SK-N-SH treated with all-trans-retinoic acid at 6 μM for 48 hours (cell line): ENCODE measurements around the gene TNFRSF1A.

Source experiments
- ATAC-seq: fragments of 200-7000 bp; cut with Tn5 transposase; 3 replicates; pipeline ENCODE4 v1.9.1; 2020; ENCODE audit warnings: mild to moderate bottlenecking, moderate library complexity
- ARNTL ChIP-seq: fragments of 450-650 bp; formaldehyde crosslinking; IDR thresholded peaks from 2 replicates; pipeline ENCODE4 v1.5.0; 2020; ENCODE audit warnings: low read depth, mild to moderate bottlenecking, moderate library complexity, borderline replicate concordance
- BACH2 ChIP-seq: fragments of 250-450 bp; sonication (Bioruptor Pico); IDR thresholded peaks from 2 replicates; pipeline ENCODE4 v1.9.0; 2021; ENCODE audit warnings: mild to moderate bottlenecking, borderline replicate concordance
- CSDC2 ChIP-seq: fragments of 250-450 bp; sonication (Bioruptor Pico); IDR thresholded peaks from 2 replicates; pipeline ENCODE4 v1.5.0; 2020; ENCODE audit warnings: mild to moderate bottlenecking, moderate library complexity
- CSRNP3 ChIP-seq: fragments of 250-450 bp; sonication (Bioruptor Pico); IDR thresholded peaks from 2 replicates; pipeline ENCODE4 v1.5.1; 2021; ENCODE audit warnings: mild to moderate bottlenecking, moderate library complexity
- ESRRG ChIP-seq: fragments of 250-450 bp; sonication (Bioruptor Pico); IDR thresholded peaks from 2 replicates; pipeline ENCODE4 v1.6.1; 2021; ENCODE audit warnings: mild to moderate bottlenecking
- GLIS3 ChIP-seq: fragments of 250-450 bp; sonication (Bioruptor Pico); IDR thresholded peaks from 2 replicates; pipeline ENCODE4 v1.5.0; 2020; ENCODE audit warnings: mild to moderate bottlenecking, moderate library complexity
- ISL1 ChIP-seq: fragments of 250-450 bp; sonication (Bioruptor Pico); IDR thresholded peaks from 2 replicates; pipeline ENCODE4 v2.1.2; 2022; ENCODE audit warnings: mild to moderate bottlenecking, moderate library complexity
- OSR1 ChIP-seq: fragments of 250-450 bp; sonication (Bioruptor Pico); IDR thresholded peaks from 2 replicates; pipeline ENCODE4 v1.8.0; 2022; ENCODE audit warnings: moderate library complexity, mild to moderate bottlenecking, inconsistent platforms
- PPARA ChIP-seq: fragments of 250-450 bp; sonication (Bioruptor Pico); IDR thresholded peaks from 2 replicates; pipeline ENCODE4 v1.5.0; 2020; ENCODE audit warnings: mild to moderate bottlenecking, borderline replicate concordance
- RARB ChIP-seq: fragments of 250-450 bp; sonication (Bioruptor Pico); IDR thresholded peaks from 2 replicates; pipeline ENCODE4 v1.8.0; 2021; ENCODE audit warnings: mild to moderate bottlenecking, moderate library complexity
- SNAI2 ChIP-seq: fragments of 250-450 bp; sonication (Bioruptor Pico); IDR thresholded peaks from 2 replicates; pipeline ENCODE4 v1.5.0; 2020; ENCODE audit warnings: mild to moderate bottlenecking, moderate library complexity
- TCF4 ChIP-seq: fragments of 250-450 bp; sonication (Bioruptor Pico); IDR thresholded peaks from 2 replicates; pipeline ENCODE4 v1.8.0; 2021; ENCODE audit warnings: mild to moderate bottlenecking, moderate library complexity, borderline replicate concordance
- TOX ChIP-seq: fragments of 250-450 bp; sonication (Bioruptor Pico); IDR thresholded peaks from 2 replicates; pipeline ENCODE4 v1.8.0; 2021; ENCODE audit warnings: mild to moderate bottlenecking, moderate library complexity, borderline replicate concordance
- ZC3H10 ChIP-seq: fragments of 250-450 bp; sonication (Bioruptor Pico); IDR thresholded peaks from 2 replicates; pipeline ENCODE4 v1.5.1; 2021; ENCODE audit warnings: mild to moderate bottlenecking, moderate library complexity
- ZFP3 ChIP-seq: fragments of 250-450 bp; sonication (Bioruptor Pico); IDR thresholded peaks from 2 replicates; pipeline ENCODE4 v1.5.0; 2020; ENCODE audit warnings: mild to moderate bottlenecking, moderate library complexity
- ZNF565 ChIP-seq: fragments of 450-650 bp; formaldehyde crosslinking; conservative IDR thresholded peaks from 2 replicates; pipeline ENCODE4 v1.5.0; 2020; ENCODE audit warnings: low read depth, mild to moderate bottlenecking, moderate library complexity
- ZNF70 ChIP-seq: fragments of 450-650 bp; formaldehyde crosslinking; IDR thresholded peaks from 2 replicates; pipeline ENCODE4 v1.5.0; 2020; ENCODE audit warnings: mild to moderate bottlenecking, moderate library complexity
- ZNF8 ChIP-seq: fragments of 450-650 bp; formaldehyde crosslinking; IDR thresholded peaks from 2 replicates; pipeline ENCODE4 v1.5.0; 2020; ENCODE audit warnings: mild to moderate bottlenecking, moderate library complexity
- TF ChIP-seq, protein P1 (sequence below): fragments of 250-450 bp; sonication (Bioruptor Pico); IDR thresholded peaks from 2 replicates; pipeline ENCODE4 v1.5.0; 2020; ENCODE audit warnings: mild to moderate bottlenecking, moderate library complexity
- TF ChIP-seq, protein P2 (sequence below): fragments of 250-450 bp; sonication (Bioruptor Pico); IDR thresholded peaks from 2 replicates; pipeline ENCODE4 v1.8.0; 2021; ENCODE audit warnings: low read depth, mild to moderate bottlenecking, moderate library complexity, borderline replicate concordance
- TF ChIP-seq, protein P3 (sequence below): fragments of 250-450 bp; sonication (Bioruptor Pico); IDR thresholded peaks from 2 replicates; pipeline ENCODE4 v1.8.0; 2020; ENCODE audit warnings: mild to moderate bottlenecking, moderate library complexity, borderline replicate concordance

TNFRSF1A gene

GRCh38 chr12:6279631-6280030 is 62.2 kb downstream of the TNFRSF1A start:
- TF ChIP-seq ISL1 (CRISPR knock-in tag) (no peak), ZNF70 (CRISPR knock-in tag) (no peak), GLIS3 (CRISPR knock-in tag) (no peak), ARNTL (CRISPR knock-in tag) (no peak), OSR1 (CRISPR knock-in tag) (no peak), SNAI2 (CRISPR knock-in tag) (no peak), RARB (no peak), ZNF565 (CRISPR knock-in tag) (no peak), ZC3H10 (CRISPR knock-in tag) (no peak), ESRRG (CRISPR knock-in tag) (no peak), TOX (CRISPR knock-in tag) (no peak)
- TF ChIP-seq, protein P1, sequence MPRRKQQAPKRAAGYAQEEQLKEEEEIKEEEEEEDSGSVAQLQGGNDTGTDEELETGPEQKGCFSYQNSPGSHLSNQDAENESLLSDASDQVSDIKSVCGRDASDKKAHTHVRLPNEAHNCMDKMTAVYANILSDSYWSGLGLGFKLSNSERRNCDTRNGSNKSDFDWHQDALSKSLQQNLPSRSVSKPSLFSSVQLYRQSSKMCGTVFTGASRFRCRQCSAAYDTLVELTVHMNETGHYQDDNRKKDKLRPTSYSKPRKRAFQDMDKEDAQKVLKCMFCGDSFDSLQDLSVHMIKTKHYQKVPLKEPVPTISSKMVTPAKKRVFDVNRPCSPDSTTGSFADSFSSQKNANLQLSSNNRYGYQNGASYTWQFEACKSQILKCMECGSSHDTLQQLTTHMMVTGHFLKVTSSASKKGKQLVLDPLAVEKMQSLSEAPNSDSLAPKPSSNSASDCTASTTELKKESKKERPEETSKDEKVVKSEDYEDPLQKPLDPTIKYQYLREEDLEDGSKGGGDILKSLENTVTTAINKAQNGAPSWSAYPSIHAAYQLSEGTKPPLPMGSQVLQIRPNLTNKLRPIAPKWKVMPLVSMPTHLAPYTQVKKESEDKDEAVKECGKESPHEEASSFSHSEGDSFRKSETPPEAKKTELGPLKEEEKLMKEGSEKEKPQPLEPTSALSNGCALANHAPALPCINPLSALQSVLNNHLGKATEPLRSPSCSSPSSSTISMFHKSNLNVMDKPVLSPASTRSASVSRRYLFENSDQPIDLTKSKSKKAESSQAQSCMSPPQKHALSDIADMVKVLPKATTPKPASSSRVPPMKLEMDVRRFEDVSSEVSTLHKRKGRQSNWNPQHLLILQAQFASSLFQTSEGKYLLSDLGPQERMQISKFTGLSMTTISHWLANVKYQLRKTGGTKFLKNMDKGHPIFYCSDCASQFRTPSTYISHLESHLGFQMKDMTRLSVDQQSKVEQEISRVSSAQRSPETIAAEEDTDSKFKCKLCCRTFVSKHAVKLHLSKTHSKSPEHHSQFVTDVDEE (CRISPR knock-in tag): no peak
- peak; percentile 4; the same call in 2 of the 3 replicates for ATAC-seq

DNA sequence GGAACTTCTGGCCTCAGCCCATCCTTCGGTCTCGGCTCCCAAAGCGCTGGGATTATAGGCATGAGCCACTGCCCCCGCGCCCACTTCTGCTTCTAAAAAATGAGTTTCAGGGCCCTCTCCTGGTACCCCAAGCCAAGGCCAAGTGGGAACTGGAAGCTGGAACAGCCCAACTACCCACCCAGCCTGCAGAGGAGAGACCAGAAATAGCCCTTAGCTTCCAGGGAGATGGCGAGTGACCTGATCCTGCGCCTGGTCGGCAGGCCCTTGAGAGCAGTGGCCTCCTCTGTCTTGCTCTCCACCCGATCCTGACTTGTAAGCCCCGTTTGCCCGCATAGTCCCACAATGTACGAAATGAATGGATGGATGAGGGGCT is 62.6 kb downstream of the TNFRSF1A start:
- no peak for TF ChIP-seq PPARA
- no peak for TF ChIP-seq OSR1 (CRISPR knock-in tag)
- TF ChIP-seq, protein P2, sequence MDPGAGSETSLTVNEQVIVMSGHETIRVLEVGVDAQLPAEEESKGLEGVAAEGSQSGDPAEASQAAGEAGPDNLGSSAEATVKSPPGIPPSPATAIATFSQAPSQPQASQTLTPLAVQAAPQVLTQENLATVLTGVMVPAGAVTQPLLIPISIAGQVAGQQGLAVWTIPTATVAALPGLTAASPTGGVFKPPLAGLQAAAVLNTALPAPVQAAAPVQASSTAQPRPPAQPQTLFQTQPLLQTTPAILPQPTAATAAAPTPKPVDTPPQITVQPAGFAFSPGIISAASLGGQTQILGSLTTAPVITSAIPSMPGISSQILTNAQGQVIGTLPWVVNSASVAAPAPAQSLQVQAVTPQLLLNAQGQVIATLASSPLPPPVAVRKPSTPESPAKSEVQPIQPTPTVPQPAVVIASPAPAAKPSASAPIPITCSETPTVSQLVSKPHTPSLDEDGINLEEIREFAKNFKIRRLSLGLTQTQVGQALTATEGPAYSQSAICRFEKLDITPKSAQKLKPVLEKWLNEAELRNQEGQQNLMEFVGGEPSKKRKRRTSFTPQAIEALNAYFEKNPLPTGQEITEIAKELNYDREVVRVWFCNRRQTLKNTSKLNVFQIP (CRISPR knock-in tag): no peak
- TF ChIP-seq CSRNP3 (CRISPR knock-in tag): no peak
- no peak for TF ChIP-seq ESRRG (CRISPR knock-in tag)
- TF ChIP-seq, protein P1 (CRISPR knock-in tag): no peak
- TF ChIP-seq ZNF8 (CRISPR knock-in tag): no peak
- no peak for TF ChIP-seq ZFP3 (CRISPR knock-in tag)
- TF ChIP-seq GLIS3 (CRISPR knock-in tag): no peak
- no peak for TF ChIP-seq ARNTL (CRISPR knock-in tag)
- no peak for TF ChIP-seq CSDC2 (CRISPR knock-in tag)
- TF ChIP-seq BACH2 (CRISPR knock-in tag): no peak
- TF ChIP-seq TOX (CRISPR knock-in tag): no peak
- TF ChIP-seq SNAI2 (CRISPR knock-in tag): no peak
- TF ChIP-seq, protein P3, sequence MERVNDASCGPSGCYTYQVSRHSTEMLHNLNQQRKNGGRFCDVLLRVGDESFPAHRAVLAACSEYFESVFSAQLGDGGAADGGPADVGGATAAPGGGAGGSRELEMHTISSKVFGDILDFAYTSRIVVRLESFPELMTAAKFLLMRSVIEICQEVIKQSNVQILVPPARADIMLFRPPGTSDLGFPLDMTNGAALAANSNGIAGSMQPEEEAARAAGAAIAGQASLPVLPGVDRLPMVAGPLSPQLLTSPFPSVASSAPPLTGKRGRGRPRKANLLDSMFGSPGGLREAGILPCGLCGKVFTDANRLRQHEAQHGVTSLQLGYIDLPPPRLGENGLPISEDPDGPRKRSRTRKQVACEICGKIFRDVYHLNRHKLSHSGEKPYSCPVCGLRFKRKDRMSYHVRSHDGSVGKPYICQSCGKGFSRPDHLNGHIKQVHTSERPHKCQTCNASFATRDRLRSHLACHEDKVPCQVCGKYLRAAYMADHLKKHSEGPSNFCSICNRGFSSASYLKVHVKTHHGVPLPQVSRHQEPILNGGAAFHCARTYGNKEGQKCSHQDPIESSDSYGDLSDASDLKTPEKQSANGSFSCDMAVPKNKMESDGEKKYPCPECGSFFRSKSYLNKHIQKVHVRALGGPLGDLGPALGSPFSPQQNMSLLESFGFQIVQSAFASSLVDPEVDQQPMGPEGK: no peak
- no peak for TF ChIP-seq TCF4 (CRISPR knock-in tag)
- TF ChIP-seq RARB: no peak
- no peak for TF ChIP-seq ISL1 (CRISPR knock-in tag)
- ATAC-seq: no peak
